Upper lobe of left lung (tissue), 6 donors: ENCODE data around the gene ALDH1A1. TPM values are rescaled to one million over a fixed set of nuclear protein-coding genes. Genes with fewer than 3 reads are reported as not detected.

ENCODE experiments used
- ATAC-seq, 2 donors: fragments of 200-7000 bp; cut with Tn5 transposase; one replicate each; pipeline ENCODE4 v1.9.1; 2022; ENCODE audit warnings: mild to moderate bottlenecking in 2 of 2, moderate library complexity in 2 of 2; ENCODE audit not compliant: low FRiP score in 2 of 2
- DNase-seq, 2 donors: peaks; one replicate each; pipeline ENCODE4 v3.0.0-alpha.2; 2019 to 2020
- H3K27ac ChIP-seq, 4 donors: fragments of 200-600 bp; sonication (generic); one replicate each; pipeline ENCODE4 v1.5.1; 2016 to 2019
- H3K27me3 ChIP-seq, 4 donors: fragments of 200-600 bp; sonication (generic); one replicate each; pipeline ENCODE4 v1.5.1; 2017 to 2019
- H3K36me3 ChIP-seq, 4 donors: fragments of 200-600 bp; sonication (generic); one replicate each; pipeline ENCODE4 v1.5.1; 2016 to 2019
- H3K4me1 ChIP-seq, 4 donors: fragments of 200-600 bp; sonication (generic); one replicate each; pipeline ENCODE4 v1.5.1; 2018 to 2019
- H3K4me3 ChIP-seq, 4 donors: fragments of 200-600 bp; sonication (generic); one replicate each; pipeline ENCODE4 v1.5.1; 2017 to 2019; ENCODE audit warnings: mild to moderate bottlenecking in 2 of 4, moderate library complexity in 1 of 4
- H3K9me3 ChIP-seq, 4 donors: fragments of 200-600 bp; sonication (generic); one replicate each; pipeline ENCODE4 v1.5.1; 2018 to 2019
- EP300 ChIP-seq, 4 donors: sonication (generic); formaldehyde crosslinking; IDR thresholded peaks; one replicate each; pipeline ENCODE4 v1.5.1; 2017; ENCODE audit warnings: antibody characterized with exemption in 4 of 4, control low read depth in 2 of 4
- POLR2A ChIP-seq, 4 donors: fragments of 450-650 bp; IDR thresholded peaks; one replicate each; pipeline ENCODE4 v1.5.1; 2016 to 2017; ENCODE audit warnings: antibody characterized with exemption in 4 of 4, mild to moderate bottlenecking in 2 of 4
- POLR2AphosphoS5 ChIP-seq, 2 donors: sonication (generic); formaldehyde crosslinking; IDR thresholded peaks; one replicate each; pipeline ENCODE4 v1.5.1; 2017; ENCODE audit warnings: antibody characterized with exemption in 2 of 2
- WGBS, 2 donors: methylation state at CpG; one replicate each; pipeline ENCODE4 v1.1.5; 2017 to 2018; 5-methylcytosine and 5-hydroxymethylcytosine counted together
- total RNA-seq, 6 donors: library from RNA; depleted of rRNA in 4 of 6; stranded (reverse); fragments of >200 nt in 4 of 6; gene quantifications; one replicate each; pipeline versions ENCODE4 v1.1.0 to v1.2.1, GENCODE V29; 2016 to 2021
- TF ChIP-seq, protein P1 (sequence below), 6 experiments: fragments of 450-650 bp in 4 of 6; fragments of 200-600 bp in 2 of 6; sonication (generic) in 2 of 6; IDR thresholded peaks; one replicate each; pipeline ENCODE4 v1.5.1; 2016 to 2019; ENCODE audit warnings: antibody characterized with exemption in 6 of 6
- donor health status: DM: no; HTN: no; CAD: no; lungs with moderate emphysema.
- donor health status: DM: no; HTN: yes; CAD: no; lungs with severe emphysema.

Gene ALDH1A1
- total RNA-seq, 6 donors from 2014 or later = 81.7 to 230 (median 137) TPM

DNA sequence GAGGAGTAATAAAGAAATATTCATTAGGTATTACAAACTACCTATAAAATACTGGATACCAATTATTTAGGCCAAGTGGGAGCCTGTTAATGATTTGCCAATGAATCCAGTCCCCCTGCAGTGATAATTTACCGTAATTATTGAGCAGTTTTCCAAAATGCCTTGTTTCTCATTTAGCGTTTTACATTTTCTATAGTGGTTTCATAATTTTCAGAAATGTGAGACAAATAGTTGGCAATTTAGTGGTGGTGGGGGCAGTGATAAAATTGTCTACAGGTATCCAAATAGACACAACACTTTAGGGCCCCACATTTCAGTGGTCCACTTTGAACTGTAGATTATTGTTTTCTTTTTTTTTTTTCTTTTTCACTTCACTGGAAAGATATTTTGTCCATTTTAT is 27.3 kb upstream of the ALDH1A1 start:
- no peak for DNase-seq
- Histone ChIP-seq H3K36me3 (no peaks in the 10 kb centered on the region), H3K9me3 (no peaks in the 10 kb centered on the region), H3K27ac (no peak overlapping the region), H3K4me1 (peaks cover 0 to 5% (median 0%) of the 10 kb centered on the region in 4 donors), H3K4me3 (no peak overlapping the region), H3K27me3 (no peaks in the 10 kb centered on the region)
- TF ChIP-seq, protein P1, sequence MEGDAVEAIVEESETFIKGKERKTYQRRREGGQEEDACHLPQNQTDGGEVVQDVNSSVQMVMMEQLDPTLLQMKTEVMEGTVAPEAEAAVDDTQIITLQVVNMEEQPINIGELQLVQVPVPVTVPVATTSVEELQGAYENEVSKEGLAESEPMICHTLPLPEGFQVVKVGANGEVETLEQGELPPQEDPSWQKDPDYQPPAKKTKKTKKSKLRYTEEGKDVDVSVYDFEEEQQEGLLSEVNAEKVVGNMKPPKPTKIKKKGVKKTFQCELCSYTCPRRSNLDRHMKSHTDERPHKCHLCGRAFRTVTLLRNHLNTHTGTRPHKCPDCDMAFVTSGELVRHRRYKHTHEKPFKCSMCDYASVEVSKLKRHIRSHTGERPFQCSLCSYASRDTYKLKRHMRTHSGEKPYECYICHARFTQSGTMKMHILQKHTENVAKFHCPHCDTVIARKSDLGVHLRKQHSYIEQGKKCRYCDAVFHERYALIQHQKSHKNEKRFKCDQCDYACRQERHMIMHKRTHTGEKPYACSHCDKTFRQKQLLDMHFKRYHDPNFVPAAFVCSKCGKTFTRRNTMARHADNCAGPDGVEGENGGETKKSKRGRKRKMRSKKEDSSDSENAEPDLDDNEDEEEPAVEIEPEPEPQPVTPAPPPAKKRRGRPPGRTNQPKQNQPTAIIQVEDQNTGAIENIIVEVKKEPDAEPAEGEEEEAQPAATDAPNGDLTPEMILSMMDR (IDR thresholded peaks at IDR 0.05) = no peak
- TF ChIP-seq EP300 (IDR thresholded peaks at IDR 0.05) (no peak), POLR2AphosphoS5 (IDR thresholded peaks at IDR 0.05) (no peak)
- 93 to 96% methylated on average over 2 of the region's 2 CpGs for WGBS, 2 donors
- ATAC-seq = no peak

DNA sequence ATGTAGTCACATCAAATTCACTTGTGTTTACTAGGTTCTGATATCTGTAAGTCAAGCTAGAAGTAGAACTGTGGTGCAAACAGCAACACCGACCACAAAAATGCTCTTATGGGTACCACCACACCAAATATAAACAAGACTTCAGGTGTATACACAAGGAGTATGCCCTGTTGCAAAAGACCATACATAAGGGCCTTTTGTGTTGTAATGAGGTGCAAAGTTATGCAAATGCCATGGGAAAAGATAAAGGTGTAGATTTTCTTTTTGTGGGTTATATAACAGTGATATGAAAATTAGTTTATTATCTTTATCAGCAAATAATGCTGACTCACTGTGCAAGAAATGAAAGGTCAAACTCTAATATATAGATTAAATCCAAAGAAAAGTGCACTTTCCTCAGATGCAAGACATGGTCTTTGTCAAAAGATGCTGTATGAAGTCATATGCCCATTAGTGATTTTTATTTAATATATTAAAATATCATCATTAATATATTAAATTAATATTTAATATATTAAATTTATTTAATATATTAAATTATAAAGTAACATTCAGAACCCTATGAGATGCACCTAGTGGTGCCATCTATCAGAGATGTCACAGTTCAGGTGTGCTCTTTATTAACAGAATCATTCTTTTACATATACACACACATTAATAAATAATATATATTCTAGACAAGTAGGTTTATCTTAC is 26.7 kb upstream of the ALDH1A1 start:
- DNase-seq (no peak), ATAC-seq (peak; percentile 49 to 77)
- Histone ChIP-seq H3K27me3 (no peaks in the 10 kb centered on the region), H3K27ac (no peak overlapping the region), H3K9me3 (no peaks in the 10 kb centered on the region), H3K4me1 (peaks cover 0 to 5% (median 0%) of the 10 kb centered on the region in 4 donors), H3K4me3 (no peak overlapping the region), H3K36me3 (no peaks in the 10 kb centered on the region)
- TF ChIP-seq EP300 (IDR thresholded peaks at IDR 0.05) (no peak), POLR2A (IDR thresholded peaks at IDR 0.05) (no peak), POLR2AphosphoS5 (IDR thresholded peaks at IDR 0.05) (no peak)
- TF ChIP-seq, protein P1 (IDR thresholded peaks at IDR 0.05) = no peak
- 67% methylated on average over 1 of the region's 1 CpG for WGBS, 2 donors

DNA sequence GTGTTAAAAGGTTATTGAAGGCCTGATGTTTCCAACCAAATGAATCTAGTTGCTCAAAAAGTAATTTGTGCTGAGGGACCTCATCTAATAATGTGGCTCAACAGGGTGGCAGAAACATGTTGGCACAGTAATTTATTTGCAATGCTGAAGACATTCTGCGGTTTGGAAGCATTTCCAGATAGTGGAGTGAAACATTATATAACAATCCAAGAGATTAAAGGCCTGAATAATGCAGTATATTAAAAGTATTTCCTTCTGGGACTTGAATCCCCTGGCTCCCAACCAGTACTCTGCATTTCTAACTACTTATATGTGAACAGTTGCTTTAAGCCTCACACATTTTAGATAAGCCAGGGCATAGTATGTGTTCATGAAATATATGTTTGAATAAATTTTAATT is 25.9 kb upstream of the ALDH1A1 start:
- no peaks in the 10 kb centered on the region for H3K9me3 ChIP-seq
- DNase-seq (no peak), ATAC-seq (peak; percentile 28 to 76)
- 54 to 73% methylated on average over 1 of the region's 1 CpG for WGBS, 2 donors
- no peaks in the 10 kb centered on the region for H3K27me3 ChIP-seq
- peak overlapping the region in 1 of 4 donors; percentile 23 for H3K27ac ChIP-seq
- no peaks in the 10 kb centered on the region for H3K36me3 ChIP-seq
- no peak overlapping the region for H3K4me3 ChIP-seq
- H3K4me1 ChIP-seq = peaks cover 0 to 5% (median 0%) of the 10 kb centered on the region in 4 donors
- TF ChIP-seq, protein P1 (IDR thresholded peaks at IDR 0.05) = no peak
- TF ChIP-seq POLR2A (IDR thresholded peaks at IDR 0.05) = no peak
- no peak for TF ChIP-seq EP300 (IDR thresholded peaks at IDR 0.05)
- TF ChIP-seq POLR2AphosphoS5 (IDR thresholded peaks at IDR 0.05) = no peak

DNA sequence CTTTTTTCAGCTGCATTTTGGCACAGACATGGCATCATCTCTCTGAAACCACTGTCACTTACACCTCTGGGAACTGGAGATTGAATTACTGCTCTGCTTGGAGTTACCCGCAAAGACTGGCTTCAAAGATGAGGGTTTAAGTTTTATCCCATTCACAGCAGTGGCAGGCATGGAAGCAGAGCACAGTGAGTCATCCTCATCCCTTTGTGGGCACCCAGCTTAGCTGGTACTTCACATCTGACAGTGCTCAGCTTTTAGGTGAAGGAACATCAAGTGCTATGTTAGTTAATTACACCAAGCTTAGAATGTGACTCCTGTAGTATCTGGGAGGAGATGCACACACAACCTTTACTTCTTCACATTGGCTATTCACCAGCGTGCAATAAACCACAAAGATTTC is 24.8 kb upstream of the ALDH1A1 start:
- Histone ChIP-seq H3K4me1 (peaks cover 0 to 5% (median 0%) of the 10 kb centered on the region in 4 donors), H3K27ac (no peak overlapping the region), H3K27me3 (no peaks in the 10 kb centered on the region), H3K9me3 (no peaks in the 10 kb centered on the region), H3K36me3 (no peaks in the 10 kb centered on the region), H3K4me3 (no peak overlapping the region)
- WGBS, 2 donors = 75 to 95% methylated on average over 2 of the region's 2 CpGs
- TF ChIP-seq, protein P1 (IDR thresholded peaks at IDR 0.05) = no peak
- no peak for TF ChIP-seq EP300 (IDR thresholded peaks at IDR 0.05)
- no peak for TF ChIP-seq POLR2A (IDR thresholded peaks at IDR 0.05)
- TF ChIP-seq POLR2AphosphoS5 (IDR thresholded peaks at IDR 0.05) = no peak
- ATAC-seq (no peak), DNase-seq (no peak)

DNA sequence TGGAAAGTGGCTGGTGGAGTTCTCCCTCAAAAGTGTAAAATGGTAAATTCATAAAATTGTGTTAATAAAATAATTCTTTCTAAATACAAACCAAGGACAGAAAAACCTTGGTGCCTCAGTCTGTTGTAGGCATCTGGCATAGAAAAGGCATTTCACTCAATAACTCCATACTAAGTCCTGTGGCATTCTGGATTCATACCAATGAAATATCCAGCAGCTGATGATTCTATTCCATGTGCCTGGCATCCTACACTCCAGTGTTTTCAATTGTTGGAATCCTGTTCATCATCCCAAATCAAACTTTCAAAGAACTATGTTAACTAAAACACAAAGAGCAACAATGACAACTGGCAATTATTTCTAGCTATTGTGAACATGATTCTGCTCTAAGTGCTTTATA is 21.6 kb upstream of the ALDH1A1 start:
- H3K27ac ChIP-seq = no peak overlapping the region
- DNase-seq (no peak), ATAC-seq (no peak)
- no peak for TF ChIP-seq POLR2AphosphoS5 (IDR thresholded peaks at IDR 0.05)
- TF ChIP-seq EP300 (IDR thresholded peaks at IDR 0.05) = no peak
- peaks cover 0 to 5% (median 2%) of the 10 kb centered on the region in 4 donors for H3K4me1 ChIP-seq
- H3K36me3 ChIP-seq = no peaks in the 10 kb centered on the region
- no peaks in the 10 kb centered on the region for H3K9me3 ChIP-seq
- H3K27me3 ChIP-seq = no peaks in the 10 kb centered on the region
- no peak overlapping the region for H3K4me3 ChIP-seq
